Caco-2 (cell line): ENCODE results near the gene GNAQ. TPM values are rescaled to one million over a fixed set of nuclear protein-coding genes. Genes with fewer than 3 reads are reported as not detected.

Experiments
- BruUV-seq: library from RNA; stranded (reverse); fragments of 400-500 nt; replicated peaks from 2 replicates; lab custom pipeline; 2021; lab: Mats Ljungman, UMichigan
- CTCF ChIA-PET: fragments of 300-600 bp; sonication (Branson Sonifier 250); formaldehyde crosslinking; loops from one replicate; lab custom pipeline; 2022; ENCODE audit warnings: antibody characterized with exemption; lab: Charles Lee
- POLR2A ChIA-PET: fragments of 300-600 bp; sonication (Branson Sonifier 250); formaldehyde crosslinking; loops from one replicate; lab custom pipeline; 2022; ENCODE audit warnings: antibody characterized with exemption; lab: Charles Lee
- DNase-seq, 2 experiments: peaks; one replicate each; pipeline versions ENCODE4 v3.0.0 to v3.0.0-alpha.2; 2020 to 2022
- H3K27me3 ChIP-seq: replicated peaks from 2 replicates; pipeline ENCODE4 v1.6.0; 2011; ENCODE audit warnings: low read length; ENCODE audit not compliant: control insufficient read depth, insufficient read depth
- H3K36me3 ChIP-seq: 2 replicates; pipeline ENCODE4 v1.5.1; 2011; ENCODE audit warnings: low read length; ENCODE audit not compliant: control insufficient read depth, insufficient read depth
- H3K4me1 ChIP-seq: fragments of 250-450 bp; sonication (Bioruptor Pico); 2 replicates; pipeline ENCODE4 v1.5.1; 2020; ENCODE audit warnings: mild to moderate bottlenecking
- H3K4me3 ChIP-seq: 2 replicates; pipeline ENCODE4 v1.5.1; 2011; ENCODE audit warnings: low read depth, mild to moderate bottlenecking, control low read depth, low read length
- H3K9me3 ChIP-seq: fragments of 250-450 bp; sonication (Bioruptor Pico); 2 replicates; pipeline ENCODE4 v1.5.1; 2020; ENCODE audit warnings: mild to moderate bottlenecking, moderate library complexity
- H3K27ac Mint-ChIP-seq: one replicate; pipeline ENCODE4 v1.8.0; 2022; ENCODE audit warnings: mixed read lengths; ENCODE audit not compliant: unreplicated experiment
- H3K27me3 Mint-ChIP-seq: one replicate; pipeline ENCODE4 v1.8.0; 2022; ENCODE audit warnings: mixed read lengths; ENCODE audit not compliant: insufficient read depth, unreplicated experiment
- H3K36me3 Mint-ChIP-seq: one replicate; pipeline ENCODE4 v1.8.0; 2022; ENCODE audit warnings: mild to moderate bottlenecking, mixed read lengths; ENCODE audit not compliant: insufficient read depth, unreplicated experiment
- H3K4me1 Mint-ChIP-seq: one replicate; pipeline ENCODE4 v1.8.0; 2022; ENCODE audit warnings: low read depth, mixed read lengths; ENCODE audit not compliant: unreplicated experiment
- H3K4me3 Mint-ChIP-seq: one replicate; pipeline ENCODE4 v1.8.0; 2022; ENCODE audit warnings: mild to moderate bottlenecking, moderate library complexity, mixed read lengths; ENCODE audit not compliant: unreplicated experiment
- H3K9me3 Mint-ChIP-seq: one replicate; pipeline ENCODE4 v1.8.0; 2022; ENCODE audit warnings: mixed read lengths; ENCODE audit not compliant: unreplicated experiment
- CTCF ChIP-seq, 2 experiments: fragments of 200-600 bp in 1 of 2; IDR thresholded peaks; 1 replicate in 1 of 2; 2 replicates in 1 of 2; pipeline versions ENCODE4 v1.5.1 to v1.8.0; 2011 to 2022; ENCODE audit warnings: antibody characterized with exemption in 1 of 2, control low read depth in 1 of 2, inconsistent platforms in 1 of 2, low read depth in 1 of 2, low read length in 1 of 2, mild to moderate bottlenecking in 1 of 2, moderate library complexity in 1 of 2; ENCODE audit not compliant: insufficient read depth in 1 of 2, severe bottlenecking in 1 of 2, unreplicated experiment in 1 of 2
- intact Hi-C: fragments of 100-400 bp; cut with micrococcal nuclease; formaldehyde crosslinking; loops from one replicate; pipeline ENCODE4 v1.10.0; 2022; ENCODE audit not compliant: unreplicated experiment
- total RNA-seq: library from RNA; stranded (reverse); gene quantifications from 2 replicates; pipeline ENCODE4 v1.2.3, GENCODE V29; 2022

Gene GNAQ
- total RNA-seq, 1 experiment from 2014 or later = 10.1 TPM

- Mint-ChIP-seq H3K36me3 (no peaks in the 10 kb centered on the region), H3K9me3 (no peaks in the 10 kb centered on the region), H3K4me1 (no peaks in the 10 kb centered on the region), H3K27ac (no peak overlapping the region), H3K4me3 (no peak overlapping the region), H3K27me3 (no peaks in the 10 kb centered on the region)
- DNase-seq = no peak
- Histone ChIP-seq H3K4me3 (no peak overlapping the region), H3K9me3 (no peaks in the 10 kb centered on the region), H3K36me3 (no peaks in the 10 kb centered on the region), H3K4me1 (no peaks in the 10 kb centered on the region), H3K27me3 (no peaks in the 10 kb centered on the region)
- TF ChIP-seq CTCF (IDR thresholded peaks at IDR 0.05; ENCODE audit: insufficient read depth in 1 of 2, low read depth in 1 of 2, low read length in 1 of 2, severe bottlenecking in 1 of 2, unreplicated experiment in 1 of 2) = no peak
- POLR2A ChIA-PET = no interaction called here
- intact Hi-C loops = no loop called here
- CTCF ChIA-PET = no interaction called here
- BruUV-seq = no TSS peak
Measured at GRCh38 chr9:77833561-77834429, 197.8 kb downstream of the GNAQ start.

DNA sequence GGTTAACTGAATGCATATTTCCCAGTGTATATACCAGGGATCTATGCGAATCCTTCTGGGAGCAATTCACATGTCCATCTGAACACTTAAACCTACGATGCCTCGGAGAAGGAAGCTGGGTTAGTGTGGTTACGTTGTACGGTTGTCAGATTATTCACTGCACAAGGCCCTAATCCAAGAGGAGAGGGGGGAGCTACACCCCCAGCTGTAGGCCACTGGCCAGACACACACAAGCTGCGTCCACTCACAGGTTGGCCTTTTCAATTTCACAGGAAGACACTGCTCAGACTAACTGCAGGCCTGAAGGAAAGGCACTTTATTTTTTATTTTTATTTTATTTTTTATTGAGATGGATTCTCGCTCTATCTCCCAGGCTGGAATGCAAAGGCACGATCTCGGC lies 199.0 kb downstream of the GNAQ start:
- no peaks in the 10 kb centered on the region for H3K27me3 ChIP-seq
- Mint-ChIP-seq H3K9me3 (no peaks in the 10 kb centered on the region), H3K4me1 (no peaks in the 10 kb centered on the region), H3K4me3 (no peak overlapping the region), H3K27me3 (no peaks in the 10 kb centered on the region), H3K36me3 (no peaks in the 10 kb centered on the region), H3K27ac (no peak overlapping the region)
- TF ChIP-seq CTCF (IDR thresholded peaks at IDR 0.05; ENCODE audit: insufficient read depth in 1 of 2, low read depth in 1 of 2, low read length in 1 of 2, severe bottlenecking in 1 of 2, unreplicated experiment in 1 of 2) = no peak
- no TSS peak for BruUV-seq
- intact Hi-C loops = no loop called here
- no peak for DNase-seq
- ChIA-PET POLR2A (no interaction called here), CTCF (no interaction called here)
- H3K36me3 ChIP-seq = no peaks in the 10 kb centered on the region
- H3K4me1 ChIP-seq = no peaks in the 10 kb centered on the region
- H3K4me3 ChIP-seq = no peak overlapping the region
- H3K9me3 ChIP-seq = no peaks in the 10 kb centered on the region

DNA sequence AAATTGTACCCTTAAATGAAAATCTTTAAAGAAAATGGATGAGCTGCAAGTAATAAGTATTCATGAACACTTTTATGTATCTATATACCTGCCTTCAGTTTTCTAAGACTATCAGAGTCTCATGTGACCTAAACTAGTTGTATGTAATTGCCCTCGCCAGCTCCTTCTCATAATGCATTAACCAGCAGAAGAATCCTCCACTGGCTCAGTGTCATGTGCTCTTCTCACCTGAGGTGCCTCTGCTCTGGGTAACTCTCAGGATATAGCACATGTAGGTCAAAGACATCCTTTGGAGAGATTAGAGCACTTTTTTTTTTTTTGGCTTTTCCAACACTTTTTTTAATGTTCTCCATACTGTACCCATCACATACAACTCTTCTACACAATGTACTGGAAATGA lies 199.8 kb downstream of the GNAQ start:
- intact Hi-C loops = no loop called here
- Mint-ChIP-seq H3K4me3 (no peak overlapping the region), H3K27ac (no peak overlapping the region), H3K27me3 (no peaks in the 10 kb centered on the region), H3K9me3 (no peaks in the 10 kb centered on the region), H3K36me3 (no peaks in the 10 kb centered on the region), H3K4me1 (no peaks in the 10 kb centered on the region)
- H3K36me3 ChIP-seq = no peaks in the 10 kb centered on the region
- no peak overlapping the region for H3K4me3 ChIP-seq
- TF ChIP-seq CTCF (IDR thresholded peaks at IDR 0.05; ENCODE audit: insufficient read depth in 1 of 2, low read depth in 1 of 2, low read length in 1 of 2, severe bottlenecking in 1 of 2, unreplicated experiment in 1 of 2) = no peak
- H3K4me1 ChIP-seq = no peaks in the 10 kb centered on the region
- ChIA-PET POLR2A (no interaction called here), CTCF (no interaction called here)
- no peaks in the 10 kb centered on the region for H3K27me3 ChIP-seq
- H3K9me3 ChIP-seq = no peaks in the 10 kb centered on the region
- no TSS peak for BruUV-seq
- DNase-seq = no peak
